HCT116 (cell line): ENCODE results near the gene TUBB6. TPM values are rescaled to one million over a fixed set of nuclear protein-coding genes. Genes with fewer than 3 reads are reported as not detected.

ENCODE experiments used
- ATAC-seq: fragments of 200-7000 bp; cut with Tn5 transposase; 2 replicates; pipeline ENCODE4 v1.9.1; 2020; ENCODE audit warnings: mild to moderate bottlenecking, moderate library complexity
- BruUV-seq: library from RNA; stranded (reverse); fragments of 400-500 nt; replicated peaks from 2 replicates; lab custom pipeline; 2021; lab: Mats Ljungman, UMichigan
- CTCF ChIA-PET: fragments of 300-600 bp; sonication (Branson Sonifier 250); formaldehyde crosslinking; loops from one replicate; lab custom pipeline; 2021; ENCODE audit warnings: antibody characterized with exemption; lab: Charles Lee
- POLR2A ChIA-PET: fragments of 300-600, 350-600 bp; sonication (Branson Sonifier 250); formaldehyde crosslinking; loops from one replicate; lab custom pipeline; 2021; ENCODE audit warnings: antibody characterized with exemption; lab: Charles Lee
- RAD21 ChIA-PET, 2 experiments: fragments of 300-600 bp; sonication (Branson Sonifier 250); formaldehyde crosslinking; loops; one replicate each; lab custom pipeline; 2023; ENCODE audit warnings: low total read pairs in 2 of 2; ENCODE audit not compliant: uncharacterized antibody in 2 of 2, unreplicated experiment in 2 of 2, low non-redundant PET in 1 of 2; lab: Charles Lee
- DNase-seq: peaks from one replicate; pipeline ENCODE4 v3.0.0-alpha.2; 2010; ENCODE audit warnings: low read depth, low spot score
- H2AFZ ChIP-seq: fragments of 200-600 bp; shearing (Covaris generic), sonication (generic); 2 replicates; pipeline ENCODE4 v1.6.1; 2017; ENCODE audit warnings: low read depth, mixed run types, mixed read lengths, antibody characterized with exemption, low read length; ENCODE audit not compliant: poor library complexity, severe bottlenecking
- H3K27ac ChIP-seq: 2 replicates; pipeline ENCODE4 v1.5.1; 2012; ENCODE audit warnings: low read depth, low read length
- H3K27me3 ChIP-seq: fragments of 200-600 bp; sonication (generic); 2 replicates; pipeline ENCODE4 v1.6.1; 2016; ENCODE audit warnings: mixed run types, low read length, mixed read lengths; ENCODE audit not compliant: insufficient read depth
- H3K36me3 ChIP-seq, 2 experiments: fragments of 200-500 bp in 1 of 2; fragments of 200-600 bp in 1 of 2; sonication (Bioruptor generic) in 1 of 2; sonication (generic) in 1 of 2; 2 replicates each; pipeline versions ENCODE4 v1.5.1 to v1.6.1; 2014 to 2016; ENCODE audit warnings: low read length in 2 of 2, inconsistent platforms in 1 of 2, mixed read lengths in 1 of 2, mixed run types in 1 of 2; ENCODE audit not compliant: insufficient read depth in 2 of 2, control insufficient read depth in 1 of 2
- H3K4me1 ChIP-seq, 2 experiments: fragments of 200-600 bp in 1 of 2; sonication (generic) in 1 of 2; 2 replicates each; pipeline versions ENCODE4 v1.5.1 to v1.6.1; 2012 to 2017; ENCODE audit warnings: low read length in 2 of 2, inconsistent platforms in 1 of 2, mild to moderate bottlenecking in 1 of 2, mixed read lengths in 1 of 2, mixed run types in 1 of 2, moderate library complexity in 1 of 2; ENCODE audit not compliant: insufficient read depth in 2 of 2, control insufficient read depth in 1 of 2
- H3K4me2 ChIP-seq: fragments of 200-600 bp; sonication (generic); 2 replicates; pipeline ENCODE4 v1.6.1; 2017; ENCODE audit warnings: mixed run types, low read length, mixed read lengths
- H3K4me3 ChIP-seq, 2 experiments: fragments of 200-600 bp in 1 of 2; sonication (generic) in 1 of 2; replicated peaks in 1 of 2; 2 replicates each; pipeline ENCODE4 v1.5.1; 2011 to 2016; ENCODE audit warnings: low read length in 2 of 2, control low read depth in 1 of 2, low read depth in 1 of 2, mild to moderate bottlenecking in 1 of 2, mixed read lengths in 1 of 2, mixed run types in 1 of 2
- H3K79me2 ChIP-seq: fragments of 200-600 bp; sonication (generic); 2 replicates; pipeline ENCODE4 v1.6.1; 2017; ENCODE audit warnings: mild to moderate bottlenecking, mixed run types, low read length, moderate library complexity, mixed read lengths; ENCODE audit not compliant: insufficient read depth
- H3K9ac ChIP-seq: fragments of 200-600 bp; sonication (generic); 2 replicates; pipeline ENCODE4 v1.6.1; 2016; ENCODE audit warnings: low read length, mixed read lengths
- H3K9me2 ChIP-seq: fragments of 200-600 bp; sonication (generic), shearing (Covaris generic); 2 replicates; pipeline ENCODE4 v1.6.1; 2017; ENCODE audit warnings: mixed run types, mild to moderate bottlenecking, moderate library complexity; ENCODE audit not compliant: insufficient read depth
- H3K9me3 ChIP-seq, 2 experiments: fragments of 200-500 bp in 1 of 2; fragments of 200-600 bp in 1 of 2; sonication (Bioruptor generic) in 1 of 2; sonication (generic) in 1 of 2; 2 replicates each; pipeline ENCODE4 v1.6.1; 2014 to 2017; ENCODE audit warnings: low read length in 2 of 2, mixed read lengths in 2 of 2, inconsistent platforms in 1 of 2, low read depth in 1 of 2, mild to moderate bottlenecking in 1 of 2, mixed run types in 1 of 2, moderate library complexity in 1 of 2; ENCODE audit not compliant: control insufficient read depth in 1 of 2, insufficient read depth in 1 of 2
- H4K20me1 ChIP-seq: fragments of 200-600 bp; sonication (generic), shearing (Covaris generic); 2 replicates; pipeline ENCODE4 v1.6.1; 2017; ENCODE audit warnings: mixed run types, mild to moderate bottlenecking, moderate library complexity; ENCODE audit not compliant: insufficient read depth
- CBX3 ChIP-seq: IDR thresholded peaks from 2 replicates; pipeline ENCODE4 v1.6.1; 2012; ENCODE audit warnings: low read depth
- CEBPB ChIP-seq: IDR thresholded peaks from 2 replicates; pipeline ENCODE4 v1.6.1; 2012; ENCODE audit warnings: low read depth
- CTCF ChIP-seq, 3 experiments: fragments of 200-600 bp in 1 of 3; sonication (generic) in 1 of 3; IDR thresholded peaks in 2 of 3; conservative IDR thresholded peaks in 1 of 3; 2 replicates each; pipeline ENCODE4 v1.5.1; 2012 to 2017; ENCODE audit warnings: low read depth in 2 of 3, low read length in 2 of 3, antibody characterized with exemption in 1 of 3, borderline replicate concordance in 1 of 3, control low read depth in 1 of 3, mild to moderate bottlenecking in 1 of 3, mixed read lengths in 1 of 3, mixed run types in 1 of 3, moderate library complexity in 1 of 3; ENCODE audit not compliant: insufficient read depth in 1 of 3
- ELF1 ChIP-seq: IDR thresholded peaks from 2 replicates; pipeline ENCODE4 v1.6.1; 2012; ENCODE audit warnings: low read depth, borderline replicate concordance
- EZH2 ChIP-seq: fragments of 200-600 bp; sonication (generic); IDR thresholded peaks from 2 replicates; pipeline ENCODE4 v1.6.1; 2017; ENCODE audit warnings: antibody characterized with exemption, mixed run types
- EZH2phosphoT487 ChIP-seq: fragments of 200-600 bp; IDR thresholded peaks from 2 replicates; pipeline ENCODE4 v1.6.1; 2018; ENCODE audit warnings: antibody characterized with exemption, borderline replicate concordance
- FOSL1 ChIP-seq: IDR thresholded peaks from 2 replicates; pipeline ENCODE4 v1.6.1; 2012; ENCODE audit warnings: low read depth
- JUND ChIP-seq: IDR thresholded peaks from 2 replicates; pipeline ENCODE4 v1.6.1; 2012
- MAX ChIP-seq: IDR thresholded peaks from 2 replicates; pipeline ENCODE4 v1.6.1; 2012
- POLR2A ChIP-seq: IDR thresholded peaks from 2 replicates; pipeline ENCODE4 v1.7.0; 2011; ENCODE audit warnings: borderline replicate concordance; ENCODE audit not compliant: insufficient read depth, insufficient read length; ENCODE audit errors: extremely low read depth
- POLR2AphosphoS5 ChIP-seq: IDR thresholded peaks from 2 replicates; pipeline ENCODE4 v1.6.1; 2011; ENCODE audit warnings: mild to moderate bottlenecking, low read depth, low read length, moderate library complexity
- RAD21 ChIP-seq: IDR thresholded peaks from 2 replicates; pipeline ENCODE4 v1.6.1; 2012; ENCODE audit warnings: low read depth, mild to moderate bottlenecking
- REST ChIP-seq: IDR thresholded peaks from 2 replicates; pipeline ENCODE4 v1.6.1; 2012; ENCODE audit warnings: low read depth
- SIN3A ChIP-seq: IDR thresholded peaks from 2 replicates; pipeline ENCODE4 v1.6.1; 2012; ENCODE audit warnings: low read depth
- SP1 ChIP-seq: IDR thresholded peaks from 2 replicates; pipeline ENCODE4 v1.6.1; 2012; ENCODE audit warnings: low read depth
- SRF ChIP-seq: IDR thresholded peaks from 2 replicates; pipeline ENCODE4 v1.6.1; 2012; ENCODE audit warnings: low read depth
- YY1 ChIP-seq: IDR thresholded peaks from 2 replicates; pipeline ENCODE4 v1.6.1; 2011; ENCODE audit warnings: low read length, low read depth, moderate library complexity, mild to moderate bottlenecking; ENCODE audit not compliant: insufficient replicate concordance; ENCODE audit errors: extremely low read depth
- ZBTB33 ChIP-seq: IDR thresholded peaks from 2 replicates; pipeline ENCODE4 v1.6.1; 2011; ENCODE audit warnings: mild to moderate bottlenecking, low read length, moderate library complexity; ENCODE audit not compliant: insufficient replicate concordance; ENCODE audit errors: extremely low read depth
- ZFX ChIP-seq: fragments of 450-650 bp; IDR thresholded peaks from 2 replicates; pipeline ENCODE4 v1.6.1; 2017
- ZNF274 ChIP-seq: fragments of 200-500 bp; sonication (Bioruptor generic); IDR thresholded peaks from 2 replicates; pipeline ENCODE4 v1.6.1; 2014; ENCODE audit warnings: mild to moderate bottlenecking, low read depth, low read length, inconsistent platforms
- intact Hi-C: fragments of 100-400 bp; cut with micrococcal nuclease; formaldehyde crosslinking; loops from 2 replicates; pipeline ENCODE4 v1.10.0; 2022
- total RNA-seq: library from RNA; stranded (reverse); gene quantifications from one replicate; pipeline ENCODE4 v1.2.1, GENCODE V29; 2021; ENCODE audit not compliant: unreplicated experiment

TUBB6 gene
- total RNA-seq, 1 experiment from 2014 or later, result 87.4 TPM

GRCh38 chr18:12321333-12321732, 13.3 kb downstream of the TUBB6 start:
- intact Hi-C loops, result no loop called here
- H3K36me3 ChIP-seq, result peaks cover 13 to 42% of the 10 kb centered on the region in 2 experiments; a peak in 2 of 4 replicates

More at GRCh38 chr18:12321333-12321732, 13.3 kb downstream of the TUBB6 start:
- H3K4me1 ChIP-seq, result no peaks in the 10 kb centered on the region
- ChIA-PET RAD21 (no interaction called here), CTCF (no interaction called here), POLR2A (no interaction called here)
- no peak overlapping the region for H3K9ac ChIP-seq
- H3K79me2 ChIP-seq, result peaks cover 82% of the 10 kb centered on the region
- no peak overlapping the region for H2AFZ ChIP-seq
- no peak overlapping the region for H3K4me2 ChIP-seq
- ATAC-seq, result no peak
- no peak overlapping the region for H3K27ac ChIP-seq
- no peaks in the 10 kb centered on the region for H3K27me3 ChIP-seq
- H3K4me3 ChIP-seq, result no peak overlapping the region
- no peaks in the 10 kb centered on the region for H3K9me3 ChIP-seq
- no TSS peak for BruUV-seq
- H4K20me1 ChIP-seq, result peaks cover 5% of the 10 kb centered on the region; the same call in 1 of the 2 replicates
- TF ChIP-seq RAD21 (no peak), ZFX (no peak), FOSL1 (no peak), POLR2A (no peak), SRF (no peak), YY1 (no peak), MAX (no peak), CBX3 (no peak), ZBTB33 (no peak), ELF1 (no peak), CEBPB (no peak), SIN3A (no peak), CTCF (IDR thresholded peaks at IDR 0.05 in 2 of 3, conservative IDR thresholded peaks at IDR 0.05 in 1 of 3; ENCODE audit: borderline replicate concordance in 1 of 3, insufficient read depth in 1 of 3, low read depth in 2 of 3, low read length in 2 of 3) (no peak), POLR2AphosphoS5 (no peak), SP1 (no peak), JUND (no peak), EZH2phosphoT487 (no peak), REST (no peak), ZNF274 (no peak), EZH2 (no peak)
- no peak for DNase-seq
- H3K9me2 ChIP-seq, result no peaks in the 10 kb centered on the region
